Endothelial cell (in vitro differentiated cells): Measurements from ENCODE around the gene RMC1. TPM values are rescaled to one million over a fixed set of nuclear protein-coding genes. Genes with fewer than 3 reads are reported as not detected.

ENCODE experiments used
- DNase-seq: peaks from one replicate; pipeline ENCODE4 v3.0.0; 2021; ENCODE audit warnings: low spot score
- H3K27ac Mint-ChIP-seq: one replicate; pipeline ENCODE4 v1.8.0; 2021; ENCODE audit warnings: mixed read lengths, inconsistent platforms; ENCODE audit not compliant: unreplicated experiment
- H3K27me3 Mint-ChIP-seq: one replicate; pipeline ENCODE4 v1.8.0; 2021; ENCODE audit warnings: mild to moderate bottlenecking, moderate library complexity, mixed read lengths, inconsistent platforms; ENCODE audit not compliant: unreplicated experiment
- H3K36me3 Mint-ChIP-seq: one replicate; pipeline ENCODE4 v1.8.0; 2021; ENCODE audit warnings: mild to moderate bottlenecking, low read depth, mixed read lengths, inconsistent platforms; ENCODE audit not compliant: unreplicated experiment
- H3K4me1 Mint-ChIP-seq: one replicate; pipeline ENCODE4 v1.8.0; 2021; ENCODE audit warnings: mild to moderate bottlenecking, mixed read lengths, inconsistent platforms; ENCODE audit not compliant: unreplicated experiment
- H3K4me3 Mint-ChIP-seq: one replicate; pipeline ENCODE4 v1.8.0; 2021; ENCODE audit warnings: mild to moderate bottlenecking, mixed read lengths, inconsistent platforms; ENCODE audit not compliant: unreplicated experiment
- H3K9me3 Mint-ChIP-seq: one replicate; pipeline ENCODE4 v1.8.0; 2021; ENCODE audit warnings: mixed read lengths, inconsistent platforms; ENCODE audit not compliant: unreplicated experiment
- CTCF ChIP-seq: fragments of 200-600 bp; sonication (generic); IDR thresholded peaks from one replicate; pipeline ENCODE4 v1.5.0; 2021; ENCODE audit warnings: antibody characterized with exemption; ENCODE audit not compliant: unreplicated experiment
- total RNA-seq: library from RNA; stranded (reverse); fragmentation: NEBNext Ultra II Directional; extraction: Animal tissue kit (Norgen Biotek cat#: 25700); gene quantifications from one replicate; pipeline ENCODE4 v1.2.1, GENCODE V29; 2021; ENCODE audit not compliant: unreplicated experiment

The RMC1 gene
- total RNA-seq, 1 donor from 2014 or later, result 11.7 TPM

- no peak for TF ChIP-seq CTCF
- Mint-ChIP-seq H3K36me3 (peaks cover 16% of the 10 kb centered on the region), H3K27me3 (peaks cover 2% of the 10 kb centered on the region), H3K9me3 (no peaks in the 10 kb centered on the region), H3K4me1 (peaks cover 7% of the 10 kb centered on the region), H3K4me3 (no peak overlapping the region), H3K27ac (no peak overlapping the region)
- no peak for DNase-seq
Observed at GRCh38 chr18:23580677-23581367, 77.5 kb downstream of the RMC1 start.

Other genes with a start within 250 kb of the RMC1 start
- 69.7 TPM for gene RIOK3, start 50.2 kb upstream of the RMC1 start, total RNA-seq
- gene NPC1, start 83.0 kb downstream of the RMC1 start, total RNA-seq, result 24.1 TPM
- gene ANKRD29, start 159.4 kb downstream of the RMC1 start, total RNA-seq, result not detected
- 1.7 TPM for gene LAMA3, start 185.9 kb downstream of the RMC1 start, total RNA-seq